Muscle of leg (tissue), 11 donors: Measurements from ENCODE around the gene SLC24A3. TPM values are rescaled to one million over a fixed set of nuclear protein-coding genes. Genes with fewer than 3 reads are reported as not detected.

Experiments
- DNase-seq: peaks from one replicate; pipeline ENCODE4 v3.0.0; 2013
- H3K27ac ChIP-seq: one replicate; pipeline ENCODE4 v1.5.1; 2013; ENCODE audit warnings: mild to moderate bottlenecking, low read length, control low read depth
- H3K27me3 ChIP-seq: one replicate; pipeline ENCODE4 v1.6.1; 2013; ENCODE audit warnings: low read length; ENCODE audit not compliant: control insufficient read depth, insufficient read depth
- H3K36me3 ChIP-seq: one replicate; pipeline ENCODE4 v1.6.1; 2013; ENCODE audit warnings: low read length; ENCODE audit not compliant: control insufficient read depth, insufficient read depth
- H3K4me1 ChIP-seq: one replicate; pipeline ENCODE4 v1.6.1; 2013; ENCODE audit warnings: low read length; ENCODE audit not compliant: control insufficient read depth, insufficient read depth
- H3K4me3 ChIP-seq: one replicate; pipeline ENCODE4 v1.5.1; 2013; ENCODE audit warnings: low read length, control low read depth
- H3K9me3 ChIP-seq: replicated peaks from 2 replicates; pipeline ENCODE4 v1.6.1; 2013; ENCODE audit warnings: low read depth, low read length; ENCODE audit not compliant: control insufficient read depth
- WGBS: methylation state at CpG from one replicate; pipeline ENCODE4 v1.1.5; 2013; ENCODE audit warnings: missing lambda C conversion rate; ENCODE audit not compliant: insufficient coverage; 5-methylcytosine and 5-hydroxymethylcytosine counted together
- polyA plus RNA-seq, 8 donors: library from polyadenylated mRNA; unstranded; fragments of 120-200 nt; gene quantifications; one replicate each; pipeline versions ENCODE4 v1.2.1 to v1.2.3, GENCODE V29; 2013; ENCODE audit warnings: inconsistent platforms in 1 of 8, low replicate concordance in 1 of 8; ENCODE audit not compliant: insufficient read length in 8 of 8, insufficient read depth in 1 of 8
- total RNA-seq: library from RNA; stranded (reverse); fragments of 120-200 nt; gene quantifications from one replicate; pipeline ENCODE4 v1.2.4, GENCODE V29; 2013

The SLC24A3 gene
- total and polyA plus RNA-seq, 9 donors, result 5.9 to 21.6 (median 17.0) TPM

DNA sequence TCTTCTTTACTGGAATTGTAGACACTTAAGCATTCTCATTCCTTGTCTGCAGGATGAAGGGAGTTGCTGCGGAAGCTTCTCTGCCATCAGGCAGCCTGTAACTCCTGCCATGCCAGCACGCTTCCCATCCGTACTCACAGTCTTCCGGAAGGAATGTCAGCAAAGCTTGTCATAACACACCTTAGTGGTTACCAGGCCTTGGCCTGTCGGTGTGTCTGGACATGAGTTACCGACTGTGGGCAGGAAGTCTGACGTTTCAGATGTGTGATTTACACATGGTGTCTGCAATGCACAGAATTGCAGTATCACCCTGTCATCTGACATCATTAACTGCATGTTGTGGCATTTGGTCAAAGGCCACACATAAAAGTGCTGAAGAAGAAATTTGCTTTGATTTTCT lies 102.2 kb downstream of the SLC24A3 start:
- no peaks in the 10 kb centered on the region for H3K9me3 ChIP-seq
- H3K4me3 ChIP-seq, result no peak overlapping the region
- H3K27me3 ChIP-seq, result no peaks in the 10 kb centered on the region
- no peak overlapping the region for H3K27ac ChIP-seq
- no peak for DNase-seq
- no peaks in the 10 kb centered on the region for H3K36me3 ChIP-seq
- WGBS, result 17% methylated on average over 3 of the region's 7 CpGs
- peaks cover 3% of the 10 kb centered on the region for H3K4me1 ChIP-seq

DNA sequence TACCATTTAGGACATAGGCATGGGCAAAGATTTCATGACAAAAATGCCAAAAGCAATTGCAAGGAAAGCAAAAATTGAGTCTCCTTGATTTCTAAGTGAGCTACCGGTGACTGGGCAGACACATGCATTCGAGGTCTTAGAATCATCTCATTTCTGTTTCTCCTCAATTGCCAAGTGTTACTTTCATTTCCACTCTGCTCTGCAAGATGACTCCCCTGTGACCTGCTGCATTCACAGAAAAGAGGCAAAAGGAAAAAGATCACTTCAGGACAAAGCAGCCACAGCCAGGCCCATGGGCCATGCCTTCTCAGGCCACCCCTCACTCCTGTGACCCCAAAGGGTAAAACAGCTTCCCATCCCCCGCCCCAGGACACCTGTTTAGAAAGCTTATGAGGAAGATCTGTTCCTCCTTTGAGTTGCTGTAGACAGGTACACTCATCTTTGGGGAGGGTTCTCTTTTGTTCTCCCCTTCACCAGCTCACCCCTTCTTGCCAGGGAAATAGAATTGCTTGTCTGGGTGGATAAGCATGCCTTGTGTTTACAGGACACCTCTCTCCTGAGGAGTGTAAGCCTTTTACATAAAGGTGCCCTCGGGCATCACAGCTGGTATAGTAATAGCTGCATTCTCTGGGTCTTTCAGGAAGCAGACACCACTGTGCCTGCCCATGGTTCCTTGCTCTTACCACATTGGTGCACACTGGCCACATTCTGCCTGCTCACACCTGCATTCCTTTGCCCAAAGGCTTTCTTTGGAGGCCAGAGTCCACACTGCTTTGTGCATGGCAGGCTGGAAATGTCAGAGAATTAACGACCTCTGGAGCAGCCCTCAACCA lies 105.0 kb downstream of the SLC24A3 start:
- no peak overlapping the region for H3K27ac ChIP-seq
- WGBS, result 10% methylated on average over 2 of the region's 5 CpGs
- no peaks in the 10 kb centered on the region for H3K36me3 ChIP-seq
- no peaks in the 10 kb centered on the region for H3K27me3 ChIP-seq
- H3K9me3 ChIP-seq, result no peaks in the 10 kb centered on the region
- H3K4me1 ChIP-seq, result peaks cover 5% of the 10 kb centered on the region
- DNase-seq, result peak; percentile 82
- H3K4me3 ChIP-seq, result no peak overlapping the region

- 44% methylated on average over 1 of the region's 4 CpGs for WGBS
- H3K27ac ChIP-seq, result no peak overlapping the region
- no peak for DNase-seq
- H3K4me1 ChIP-seq, result peaks cover 5% of the 10 kb centered on the region
- no peaks in the 10 kb centered on the region for H3K36me3 ChIP-seq
- no peaks in the 10 kb centered on the region for H3K9me3 ChIP-seq
- no peak overlapping the region for H3K4me3 ChIP-seq
- no peaks in the 10 kb centered on the region for H3K27me3 ChIP-seq
Observed at GRCh38 chr20:19318610-19319009, 106.2 kb downstream of the SLC24A3 start.

GRCh38 chr20:19320005-19320404 lies 107.6 kb downstream of the SLC24A3 start:
- DNase-seq, result no peak
- 71% methylated on average over 3 of the region's 8 CpGs for WGBS
- peaks cover 5% of the 10 kb centered on the region for H3K4me1 ChIP-seq
- H3K27me3 ChIP-seq, result no peaks in the 10 kb centered on the region
- no peak overlapping the region for H3K27ac ChIP-seq
- H3K4me3 ChIP-seq, result no peak overlapping the region
- no peaks in the 10 kb centered on the region for H3K36me3 ChIP-seq
- no peaks in the 10 kb centered on the region for H3K9me3 ChIP-seq

DNA sequence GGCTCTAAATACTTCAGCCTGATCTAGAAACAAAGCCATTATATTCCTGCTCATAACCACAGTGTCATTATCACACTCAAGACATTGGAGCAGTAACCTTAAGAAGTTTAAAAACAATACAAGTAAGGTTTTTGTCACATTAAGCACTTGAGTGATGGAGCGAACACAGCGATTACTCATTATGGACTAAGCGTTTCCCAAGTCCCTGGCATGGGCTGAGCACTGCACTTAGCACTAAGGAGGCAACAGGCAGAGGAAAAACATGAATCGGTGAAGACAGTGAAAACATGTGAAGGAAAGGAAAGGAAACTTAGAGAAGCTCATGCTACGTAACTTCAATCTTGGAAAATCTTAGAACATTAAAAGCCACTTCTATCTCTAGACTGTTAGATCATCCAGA lies 108.7 kb downstream of the SLC24A3 start:
- H3K27ac ChIP-seq, result no peak overlapping the region
- H3K4me3 ChIP-seq, result no peak overlapping the region
- WGBS, result 69% methylated on average over 4 of the region's 5 CpGs
- DNase-seq, result no peak
- H3K9me3 ChIP-seq, result no peaks in the 10 kb centered on the region
- no peaks in the 10 kb centered on the region for H3K36me3 ChIP-seq
- H3K4me1 ChIP-seq, result peaks cover 5% of the 10 kb centered on the region
- H3K27me3 ChIP-seq, result no peaks in the 10 kb centered on the region

DNA sequence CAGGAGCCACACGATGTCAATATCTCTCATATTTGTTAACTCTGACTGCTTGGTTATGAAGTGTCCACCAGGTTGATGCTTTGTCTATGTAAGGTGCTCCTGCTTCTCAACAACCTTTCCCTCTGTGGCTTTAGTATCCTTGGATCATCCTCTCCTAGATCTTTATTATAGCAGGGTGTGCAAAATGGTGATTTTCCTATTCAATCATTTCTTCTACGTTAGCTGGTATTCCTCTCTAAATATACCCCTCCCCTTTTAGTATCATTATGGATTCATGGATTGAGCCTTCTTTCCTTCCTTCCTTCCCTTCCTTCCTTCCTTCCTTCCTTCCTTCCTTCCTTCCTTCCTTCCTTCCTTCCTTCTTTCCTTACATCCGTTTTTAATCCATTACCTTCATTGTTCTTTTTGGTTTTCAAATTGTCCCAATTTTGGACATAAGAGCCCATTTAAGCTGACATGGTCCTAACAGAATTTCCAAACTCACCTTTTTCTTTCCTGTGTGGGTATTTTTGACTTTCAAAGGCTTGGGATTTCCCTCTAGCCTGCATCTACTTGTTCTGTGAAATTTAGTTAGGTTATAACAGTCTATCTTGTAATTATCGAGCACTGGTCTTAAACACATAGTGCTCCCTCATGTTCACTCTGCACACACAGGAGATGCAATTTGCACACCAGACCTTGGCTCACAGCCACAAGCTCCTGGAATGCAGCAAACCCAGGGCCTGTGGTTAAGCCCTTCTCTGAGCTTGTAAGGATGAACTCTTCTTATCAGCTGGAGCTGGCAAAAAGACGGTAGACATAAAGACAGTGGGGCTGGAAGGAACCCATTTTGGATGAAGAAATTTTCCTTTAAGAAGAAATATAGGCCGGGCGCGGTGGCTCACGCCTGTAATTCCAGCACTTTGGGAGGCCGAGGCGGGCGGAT lies 109.9 kb downstream of the SLC24A3 start:
- WGBS, result 71% methylated on average over 2 of the region's 12 CpGs
- DNase-seq, result no peak
- H3K9me3 ChIP-seq, result no peaks in the 10 kb centered on the region
- H3K4me1 ChIP-seq, result peaks cover 5% of the 10 kb centered on the region
- H3K27me3 ChIP-seq, result no peaks in the 10 kb centered on the region
- no peak overlapping the region for H3K4me3 ChIP-seq
- no peak overlapping the region for H3K27ac ChIP-seq
- no peaks in the 10 kb centered on the region for H3K36me3 ChIP-seq

- 87% methylated on average over 3 of the region's 5 CpGs for WGBS
- Histone ChIP-seq H3K36me3 (no peaks in the 10 kb centered on the region), H3K27me3 (no peaks in the 10 kb centered on the region), H3K9me3 (no peaks in the 10 kb centered on the region), H3K4me1 (no peaks in the 10 kb centered on the region), H3K27ac (no peak overlapping the region), H3K4me3 (no peak overlapping the region)
- DNase-seq, result no peak
Observed at GRCh38 chr20:19327401-19327800, 115.0 kb downstream of the SLC24A3 start.

- H3K36me3 ChIP-seq, result no peaks in the 10 kb centered on the region
- WGBS, result 95% methylated on average over 7 of the region's 7 CpGs
- no peaks in the 10 kb centered on the region for H3K9me3 ChIP-seq
- no peaks in the 10 kb centered on the region for H3K4me1 ChIP-seq
- H3K27me3 ChIP-seq, result no peaks in the 10 kb centered on the region
- no peak for DNase-seq
- H3K27ac ChIP-seq, result no peak overlapping the region
- H3K4me3 ChIP-seq, result no peak overlapping the region
Observed at GRCh38 chr20:19328676-19329075, 116.2 kb downstream of the SLC24A3 start.

- H3K4me3 ChIP-seq, result no peak overlapping the region
- WGBS, result 58% methylated on average over 5 of the region's 6 CpGs
- H3K27ac ChIP-seq, result no peak overlapping the region
- no peaks in the 10 kb centered on the region for H3K27me3 ChIP-seq
- no peaks in the 10 kb centered on the region for H3K36me3 ChIP-seq
- DNase-seq, result no peak
- H3K4me1 ChIP-seq, result peaks cover 4% of the 10 kb centered on the region
- no peaks in the 10 kb centered on the region for H3K9me3 ChIP-seq
Observed at GRCh38 chr20:19330038-19330437, 117.6 kb downstream of the SLC24A3 start.

GRCh38 chr20:19330731-19331130 lies 118.3 kb downstream of the SLC24A3 start:
- Histone ChIP-seq H3K4me3 (no peak overlapping the region), H3K27ac (no peak overlapping the region), H3K36me3 (no peaks in the 10 kb centered on the region), H3K4me1 (peaks cover 4% of the 10 kb centered on the region), H3K9me3 (no peaks in the 10 kb centered on the region), H3K27me3 (no peaks in the 10 kb centered on the region)
- no CpG with 5 or more reads among the region's 1 CpG for WGBS
- no peak for DNase-seq
